Measurements from ENCODE around the gene RGS4. TPM values are rescaled to one million over a fixed set of nuclear protein-coding genes. Genes with fewer than 3 reads are reported as not detected.

Gene RGS4
- polyA plus RNA-seq, 3 donors, result not detected

DNA sequence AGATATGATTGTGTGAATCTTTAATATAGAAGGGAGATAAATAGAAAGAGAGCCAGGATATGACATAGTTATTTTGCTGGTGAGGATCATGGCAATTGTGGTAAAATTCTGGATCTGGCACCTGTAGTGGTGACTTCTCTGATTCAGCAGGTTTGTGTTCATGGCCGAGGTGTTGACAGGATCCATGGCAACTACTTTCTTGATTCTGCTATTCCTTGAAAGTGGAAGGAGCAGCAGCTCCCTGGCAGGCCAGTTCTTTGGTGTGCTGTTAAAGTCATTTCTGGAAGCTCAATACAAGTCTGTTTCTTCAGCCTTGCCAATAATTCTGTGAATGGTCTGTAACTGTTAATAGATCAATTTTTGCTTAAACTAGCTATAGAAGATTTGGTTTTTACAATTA, 33.4 kb downstream of the RGS4 start:
- Mint-ChIP-seq H3K36me3 (no peaks in the 10 kb centered on the region), H3K27ac (no peak overlapping the region), H3K4me3 (no peak overlapping the region), H3K27me3 (ENCODE audit: low read depth in 3 of 3) (peaks cover 0 to 2% (median 2%) of the 10 kb centered on the region in 3 donors), H3K9me3 (peaks cover 0 to 17% (median 5%) of the 10 kb centered on the region in 7 donors), H3K4me1 (no peaks in the 10 kb centered on the region)
- Histone ChIP-seq H3K27me3 (ENCODE audit: control insufficient read depth in 2 of 2, insufficient read depth in 2 of 2, low read length in 2 of 2) (no peaks in the 10 kb centered on the region), H3K79me2 (ENCODE audit: insufficient read depth, low read length) (no peaks in the 10 kb centered on the region), H3K4me2 (replicated peaks; ENCODE audit: extremely low read depth, low read length, poor library complexity, severe bottlenecking) (no peak overlapping the region), H2AFZ (ENCODE audit: insufficient read depth, low read depth, low read length, poor library complexity, severe bottlenecking) (no peak overlapping the region), H3K4me1 (ENCODE audit: control insufficient read depth in 1 of 2, insufficient read depth in 2 of 2, low read length in 2 of 2) (no peaks in the 10 kb centered on the region), H3K4me3 (replicated peaks in 1 of 3; ENCODE audit: low read depth in 2 of 3, low read length in 3 of 3) (no peak overlapping the region), H3K36me3 (replicated peaks in 1 of 2; ENCODE audit: control insufficient read depth in 1 of 2, insufficient read depth in 2 of 2, low read length in 2 of 2) (no peaks in the 10 kb centered on the region), H3K9me3 (replicated peaks in 1 of 2; ENCODE audit: control insufficient read depth in 1 of 2, insufficient read depth in 1 of 2, low read length in 2 of 2) (no peaks in the 10 kb centered on the region), H4K20me1 (ENCODE audit: insufficient read depth, low read length) (no peaks in the 10 kb centered on the region), H3K27ac (ENCODE audit: low read depth in 1 of 2, low read length in 2 of 2) (no peak overlapping the region), H3K9ac (ENCODE audit: insufficient read depth, low read length, poor library complexity, severe bottlenecking) (no peak overlapping the region)
- intact Hi-C loops (cut with micrococcal nuclease), result no loop called here
- no peak for DNase-seq
- 73% methylated on average over 1 of the region's 1 CpG for WGBS (ENCODE audit: insufficient coverage)
- TF ChIP-seq, protein P1, sequence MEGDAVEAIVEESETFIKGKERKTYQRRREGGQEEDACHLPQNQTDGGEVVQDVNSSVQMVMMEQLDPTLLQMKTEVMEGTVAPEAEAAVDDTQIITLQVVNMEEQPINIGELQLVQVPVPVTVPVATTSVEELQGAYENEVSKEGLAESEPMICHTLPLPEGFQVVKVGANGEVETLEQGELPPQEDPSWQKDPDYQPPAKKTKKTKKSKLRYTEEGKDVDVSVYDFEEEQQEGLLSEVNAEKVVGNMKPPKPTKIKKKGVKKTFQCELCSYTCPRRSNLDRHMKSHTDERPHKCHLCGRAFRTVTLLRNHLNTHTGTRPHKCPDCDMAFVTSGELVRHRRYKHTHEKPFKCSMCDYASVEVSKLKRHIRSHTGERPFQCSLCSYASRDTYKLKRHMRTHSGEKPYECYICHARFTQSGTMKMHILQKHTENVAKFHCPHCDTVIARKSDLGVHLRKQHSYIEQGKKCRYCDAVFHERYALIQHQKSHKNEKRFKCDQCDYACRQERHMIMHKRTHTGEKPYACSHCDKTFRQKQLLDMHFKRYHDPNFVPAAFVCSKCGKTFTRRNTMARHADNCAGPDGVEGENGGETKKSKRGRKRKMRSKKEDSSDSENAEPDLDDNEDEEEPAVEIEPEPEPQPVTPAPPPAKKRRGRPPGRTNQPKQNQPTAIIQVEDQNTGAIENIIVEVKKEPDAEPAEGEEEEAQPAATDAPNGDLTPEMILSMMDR (IDR thresholded peaks at IDR 0.05), result no peak

DNA sequence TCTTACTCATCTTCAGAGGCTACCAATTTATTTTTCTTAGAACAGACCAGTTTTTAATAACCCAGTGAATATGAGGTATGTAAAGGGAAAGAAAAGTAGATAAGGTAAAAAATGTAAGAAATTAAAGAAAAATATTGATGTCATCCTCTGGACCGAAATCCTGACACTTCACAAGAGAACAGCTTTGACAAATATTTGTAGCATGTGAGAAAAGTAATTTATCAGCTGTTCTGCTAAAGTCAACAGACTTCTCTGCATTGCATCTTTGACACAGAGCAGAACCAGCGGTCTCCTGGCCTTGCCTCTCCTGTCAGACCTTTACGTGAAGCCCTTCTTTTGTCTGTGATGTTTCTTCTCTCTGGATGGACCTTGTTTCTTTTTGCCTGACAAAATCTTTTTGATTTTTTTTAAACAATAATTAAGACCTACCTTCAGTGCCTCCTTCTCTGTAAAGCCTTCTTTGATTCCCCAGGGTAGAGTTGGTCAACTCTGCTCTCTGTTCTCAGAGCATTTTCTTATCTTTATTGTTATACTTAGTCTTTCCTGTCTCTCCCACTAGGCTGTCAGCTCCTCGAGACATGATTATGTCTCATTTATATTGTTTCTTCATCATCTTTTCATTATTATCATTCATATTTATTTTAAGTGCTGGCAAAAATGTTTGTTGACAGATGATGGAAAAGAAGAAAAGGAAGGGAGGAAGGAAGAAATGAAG, 35.4 kb downstream of the RGS4 start:
- H3K4me2 ChIP-seq (replicated peaks; ENCODE audit: extremely low read depth, low read length, poor library complexity, severe bottlenecking), result no peak overlapping the region
- H3K9ac ChIP-seq (ENCODE audit: insufficient read depth, low read length, poor library complexity, severe bottlenecking), result no peak overlapping the region
- H3K9me3 ChIP-seq (replicated peaks in 1 of 2; ENCODE audit: control insufficient read depth in 1 of 2, insufficient read depth in 1 of 2, low read length in 2 of 2), result peaks cover 6 to 7% of the 10 kb centered on the region in 2 donors
- Mint-ChIP-seq H3K36me3 (no peaks in the 10 kb centered on the region), H3K27me3 (ENCODE audit: low read depth in 3 of 3) (peaks cover 0 to 2% (median 2%) of the 10 kb centered on the region in 3 donors), H3K4me3 (no peak overlapping the region), H3K4me1 (no peaks in the 10 kb centered on the region), H3K27ac (no peak overlapping the region), H3K9me3 (peaks cover 0 to 23% (median 6%) of the 10 kb centered on the region in 7 donors)
- H3K4me1 ChIP-seq (ENCODE audit: control insufficient read depth in 1 of 2, insufficient read depth in 2 of 2, low read length in 2 of 2), result no peaks in the 10 kb centered on the region
- DNase-seq, result no peak
- H3K79me2 ChIP-seq (ENCODE audit: insufficient read depth, low read length), result no peaks in the 10 kb centered on the region
- no peak overlapping the region for H2AFZ ChIP-seq (ENCODE audit: insufficient read depth, low read depth, low read length, poor library complexity, severe bottlenecking)
- H4K20me1 ChIP-seq (ENCODE audit: insufficient read depth, low read length), result no peaks in the 10 kb centered on the region
- WGBS (ENCODE audit: insufficient coverage), result 82% methylated on average over 2 of the region's 4 CpGs
- no peak overlapping the region for H3K27ac ChIP-seq (ENCODE audit: low read depth in 1 of 2, low read length in 2 of 2)
- H3K27me3 ChIP-seq (ENCODE audit: control insufficient read depth in 2 of 2, insufficient read depth in 2 of 2, low read length in 2 of 2), result no peaks in the 10 kb centered on the region
- intact Hi-C loops (cut with micrococcal nuclease), result no loop called here
- no peaks in the 10 kb centered on the region for H3K36me3 ChIP-seq (replicated peaks in 1 of 2; ENCODE audit: control insufficient read depth in 1 of 2, insufficient read depth in 2 of 2, low read length in 2 of 2)
- TF ChIP-seq, protein P1 (IDR thresholded peaks at IDR 0.05), result no peak
- no peak overlapping the region for H3K4me3 ChIP-seq (replicated peaks in 1 of 3; ENCODE audit: low read depth in 2 of 3, low read length in 3 of 3)

Measured in CD14-positive monocyte (primary cell).